ENCODE results near the gene DENND1B.
A peak's percentile ranks its signal among the peaks of the same experiment; 100 is the strongest.

The DENND1B gene, protein sequence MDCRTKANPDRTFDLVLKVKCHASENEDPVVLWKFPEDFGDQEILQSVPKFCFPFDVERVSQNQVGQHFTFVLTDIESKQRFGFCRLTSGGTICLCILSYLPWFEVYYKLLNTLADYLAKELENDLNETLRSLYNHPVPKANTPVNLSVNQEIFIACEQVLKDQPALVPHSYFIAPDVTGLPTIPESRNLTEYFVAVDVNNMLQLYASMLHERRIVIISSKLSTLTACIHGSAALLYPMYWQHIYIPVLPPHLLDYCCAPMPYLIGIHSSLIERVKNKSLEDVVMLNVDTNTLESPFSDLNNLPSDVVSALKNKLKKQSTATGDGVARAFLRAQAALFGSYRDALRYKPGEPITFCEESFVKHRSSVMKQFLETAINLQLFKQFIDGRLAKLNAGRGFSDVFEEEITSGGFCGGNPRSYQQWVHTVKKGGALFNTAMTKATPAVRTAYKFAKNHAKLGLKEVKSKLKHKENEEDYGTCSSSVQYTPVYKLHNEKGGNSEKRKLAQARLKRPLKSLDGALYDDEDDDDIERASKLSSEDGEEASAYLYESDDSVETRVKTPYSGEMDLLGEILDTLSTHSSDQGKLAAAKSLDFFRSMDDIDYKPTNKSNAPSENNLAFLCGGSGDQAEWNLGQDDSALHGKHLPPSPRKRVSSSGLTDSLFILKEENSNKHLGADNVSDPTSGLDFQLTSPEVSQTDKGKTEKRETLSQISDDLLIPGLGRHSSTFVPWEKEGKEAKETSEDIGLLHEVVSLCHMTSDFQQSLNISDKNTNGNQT

DNA sequence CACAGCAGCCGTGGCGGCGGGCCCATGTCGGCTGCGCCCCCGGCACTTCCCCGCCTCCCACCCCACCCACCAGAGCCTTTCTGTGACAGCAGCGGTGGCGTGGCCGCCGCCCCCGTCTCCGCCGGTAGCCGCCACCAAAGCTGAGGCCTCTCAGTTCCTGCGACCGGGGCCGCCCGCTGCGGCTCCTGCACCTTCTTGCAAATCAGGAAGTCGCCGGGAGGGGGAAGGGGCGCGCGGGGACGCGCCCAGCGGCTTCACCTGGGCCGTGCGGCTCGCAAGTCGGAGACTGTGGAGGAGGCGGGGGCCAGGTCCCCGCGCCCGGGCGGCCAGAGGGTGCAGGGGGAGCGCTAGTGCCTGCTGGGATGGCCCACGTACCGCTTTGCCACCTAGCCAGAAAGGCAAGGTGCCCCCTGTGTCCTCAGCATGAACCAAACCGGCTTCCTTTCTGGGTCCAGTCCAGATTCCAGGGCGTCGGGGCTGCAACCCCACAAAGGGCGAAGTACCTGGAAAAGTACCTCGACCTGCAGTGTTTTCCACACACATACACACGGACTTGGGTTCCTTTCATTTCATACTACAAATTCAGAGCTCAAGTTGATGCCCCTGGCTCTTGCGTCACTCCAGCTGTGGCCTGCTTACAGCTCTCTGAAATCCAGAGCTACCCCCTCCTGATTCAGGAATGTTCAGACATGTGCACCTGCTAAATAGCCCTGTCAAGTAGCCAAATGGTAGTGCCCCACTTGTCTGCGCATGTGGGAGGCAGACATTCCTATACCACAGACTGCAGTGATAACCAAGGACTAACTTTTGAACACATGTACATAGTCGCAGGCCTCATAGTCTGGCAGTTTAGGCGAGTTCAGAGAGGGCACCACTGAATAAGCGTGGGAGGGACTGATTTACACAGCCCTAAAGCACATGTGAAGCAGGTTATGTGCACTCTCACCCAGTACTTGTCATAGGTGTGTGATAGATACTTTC is at the start of gene DENND1B:
DENND1B (minus strand) TSS at position 199 of the 981 bp plus-strand sequence. CDS start 325 bp downstream, outside the sequence.
- DNase-seq = peak; percentile 67 to 79 (median 78)

DNA sequence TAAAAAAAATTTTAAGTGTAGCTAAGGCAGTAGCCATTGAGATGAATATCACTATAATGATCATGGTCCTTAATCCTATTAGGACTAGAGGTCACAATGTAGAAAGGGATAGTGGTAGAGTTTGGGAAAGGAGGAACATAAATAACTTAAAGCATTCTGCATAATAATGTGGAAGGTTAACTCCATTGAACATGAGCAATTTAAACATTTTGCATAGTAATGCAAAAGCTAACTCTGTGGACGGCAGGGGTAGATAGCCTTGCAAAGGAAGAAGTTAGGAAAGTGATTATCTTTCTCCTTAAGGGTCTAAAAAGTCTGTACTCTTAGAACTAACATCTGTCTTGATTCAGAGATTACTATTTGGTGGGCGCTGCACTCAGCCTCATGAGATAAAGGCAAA is 39.0 kb upstream of the DENND1B start:
- no peak for DNase-seq

DNA sequence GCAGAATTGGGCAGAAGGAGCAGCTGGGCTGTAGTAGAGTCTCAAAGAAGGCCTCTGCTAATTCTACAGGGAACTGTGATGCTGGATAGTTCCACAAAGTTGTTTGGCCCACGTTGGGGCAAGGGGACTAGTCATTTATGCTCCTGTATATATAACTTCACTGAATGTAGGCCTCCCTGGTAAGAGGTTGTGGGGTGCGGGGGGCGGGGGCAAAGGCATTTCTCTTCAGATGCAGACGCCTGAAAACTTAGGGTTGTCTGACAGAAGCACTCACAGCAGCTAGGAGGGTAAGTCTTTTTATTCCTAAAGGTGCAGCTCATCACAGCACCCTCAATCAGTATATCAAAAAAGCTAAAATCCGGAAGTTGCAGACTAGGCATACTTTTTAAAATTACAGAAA is 38.5 kb upstream of the DENND1B start:
- DNase-seq = no peak

DNA sequence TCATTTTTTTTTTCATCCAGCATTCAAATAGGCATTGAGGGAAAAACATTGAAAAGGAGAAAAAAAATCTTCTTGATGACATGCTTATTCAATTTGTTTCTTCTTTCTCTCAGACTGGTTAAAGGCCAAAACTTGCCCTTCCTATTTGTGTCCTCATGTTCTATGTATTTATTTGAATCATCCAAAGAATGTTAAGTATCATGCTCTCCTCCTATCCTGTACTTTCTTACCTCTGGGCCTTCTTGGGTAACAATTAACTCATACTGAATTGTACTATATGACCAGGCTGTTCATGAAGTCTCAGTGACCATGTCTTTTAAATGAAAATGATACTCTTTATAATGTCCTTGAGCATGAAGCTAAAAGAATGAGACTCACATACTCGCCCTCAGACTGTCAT is 36.5 kb upstream of the DENND1B start:
- no peak for DNase-seq

DNA sequence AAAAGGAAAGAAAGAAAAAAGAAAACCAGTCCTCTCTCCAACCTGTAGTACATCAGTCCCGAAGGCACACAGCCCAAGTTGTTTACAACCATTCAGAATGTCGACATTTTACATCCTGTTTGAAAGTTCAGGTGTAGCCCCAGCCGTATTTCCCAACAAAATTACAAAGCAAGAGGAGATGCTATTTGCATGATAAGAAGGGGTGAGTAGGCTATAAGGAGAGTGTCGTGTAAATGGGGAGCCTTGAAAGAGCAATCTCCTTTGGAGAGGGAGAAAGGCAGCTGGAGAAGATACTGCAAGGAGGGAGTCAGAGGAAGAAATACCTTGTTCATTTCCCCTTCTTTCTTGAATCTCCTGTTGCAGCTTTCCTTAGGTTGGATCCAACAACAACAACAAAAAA is 35.5 kb upstream of the DENND1B start:
- no peak for DNase-seq

DNA sequence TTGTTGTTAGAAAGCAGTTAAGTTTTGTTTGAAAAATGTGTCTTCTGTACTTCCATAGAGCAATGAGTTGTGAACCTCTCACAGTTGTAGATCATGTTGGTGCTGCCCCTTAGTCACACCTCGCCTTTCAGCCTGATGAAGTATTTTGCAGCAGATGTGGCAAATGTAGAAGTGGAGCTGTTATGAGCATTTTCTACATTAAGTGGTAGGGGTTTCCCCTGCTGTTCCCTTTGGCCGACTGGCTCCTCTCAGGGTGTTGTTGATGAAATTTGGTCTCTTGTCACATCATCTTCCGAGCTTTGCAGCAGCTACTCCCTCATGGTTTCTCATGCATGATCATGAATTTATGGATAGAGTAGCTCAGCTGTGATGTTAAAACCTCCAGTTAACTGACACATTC is 33.6 kb upstream of the DENND1B start:
- no peak for DNase-seq

DNA sequence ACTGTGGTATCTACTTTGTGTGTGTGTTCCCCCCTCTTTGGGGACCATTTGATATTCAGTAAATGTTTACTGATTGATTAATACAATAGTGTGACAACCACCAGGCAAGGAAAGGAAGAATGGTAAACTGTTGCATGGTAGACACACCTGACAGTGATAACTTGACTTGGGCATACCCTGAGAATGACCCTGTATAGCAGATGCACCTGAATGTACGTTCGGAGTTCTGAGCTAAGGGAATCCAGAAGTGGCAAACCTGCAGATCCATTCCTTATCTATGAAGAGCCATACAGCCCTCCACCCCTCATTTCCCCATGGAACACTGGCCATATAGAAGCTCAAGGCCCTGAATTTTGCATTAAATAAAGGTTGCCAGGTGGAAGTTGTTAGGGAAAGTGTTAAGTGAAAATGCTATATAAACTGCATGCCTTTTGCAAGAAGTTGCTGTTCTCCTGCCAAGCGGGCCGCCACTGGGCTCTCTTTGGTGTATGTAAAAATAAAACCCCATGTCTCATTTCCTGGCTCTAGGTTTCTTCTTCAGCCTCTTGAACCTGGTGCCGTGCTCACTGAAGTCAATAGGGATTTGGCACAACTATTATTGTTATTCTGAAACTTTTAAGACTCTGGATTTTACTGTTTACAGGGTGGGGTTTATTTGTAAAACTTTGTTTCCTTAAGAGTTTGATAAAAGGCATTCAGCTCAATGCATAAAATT is 32.6 kb upstream of the DENND1B start:
- DNase-seq = no peak

DNA sequence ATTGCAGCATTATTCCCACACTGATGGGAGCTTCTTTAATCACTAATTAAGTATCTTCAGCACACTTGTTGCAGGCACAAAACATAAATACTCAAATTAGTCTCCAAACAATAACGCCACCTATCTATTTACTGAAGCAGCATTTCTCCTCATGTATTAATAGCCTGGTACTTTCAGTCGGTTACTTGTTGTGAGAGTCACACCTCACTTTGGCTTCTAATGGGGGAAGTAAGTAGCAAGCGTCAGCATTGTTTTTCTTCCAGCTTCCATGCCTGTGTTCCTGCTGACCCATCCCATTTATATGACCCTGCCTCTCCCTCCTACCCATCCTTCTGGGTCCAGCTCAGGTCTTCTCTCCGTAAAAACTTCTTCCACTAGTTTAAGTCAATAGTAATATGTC is 31.9 kb upstream of the DENND1B start:
- DNase-seq = no peak

DNA sequence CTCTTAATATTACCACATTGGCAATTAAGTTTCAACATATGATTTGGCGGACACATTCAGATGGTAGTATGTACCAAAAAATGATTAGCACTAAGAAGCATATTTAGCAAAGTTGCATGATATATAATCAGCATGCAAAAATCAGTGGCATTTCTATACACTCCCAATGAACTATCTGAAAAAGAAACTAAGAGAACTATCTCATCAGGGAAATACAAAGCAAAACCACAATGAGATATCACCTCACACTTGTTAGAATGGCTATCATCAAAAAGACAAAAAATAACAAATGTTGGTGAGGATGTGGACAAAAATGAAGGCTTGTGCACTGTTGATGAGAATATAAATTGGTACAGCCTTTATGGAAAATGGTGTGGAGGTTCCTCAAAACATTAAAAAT is 31.4 kb upstream of the DENND1B start:
- DNase-seq = no peak

DNA sequence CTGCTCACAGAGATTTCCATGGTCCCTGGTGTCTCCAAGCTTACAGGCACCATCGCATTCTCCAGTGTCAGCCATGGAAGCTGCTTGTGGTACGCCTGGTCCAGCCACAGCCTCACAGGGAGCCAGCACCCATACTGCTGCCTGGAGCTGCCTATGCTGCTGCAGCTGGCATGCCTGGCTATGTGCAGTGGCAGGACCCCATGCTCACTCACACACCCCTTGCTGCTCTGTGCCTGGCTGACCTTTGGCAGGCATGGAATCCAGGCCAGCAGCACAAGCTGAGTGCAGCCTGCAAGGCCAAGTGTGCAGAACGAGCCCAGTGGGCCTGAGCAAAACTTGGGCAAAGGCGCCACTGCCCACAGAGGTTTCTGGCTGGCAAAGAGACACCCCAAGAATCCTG is 26.4 kb upstream of the DENND1B start:
- no peak for DNase-seq

DNA sequence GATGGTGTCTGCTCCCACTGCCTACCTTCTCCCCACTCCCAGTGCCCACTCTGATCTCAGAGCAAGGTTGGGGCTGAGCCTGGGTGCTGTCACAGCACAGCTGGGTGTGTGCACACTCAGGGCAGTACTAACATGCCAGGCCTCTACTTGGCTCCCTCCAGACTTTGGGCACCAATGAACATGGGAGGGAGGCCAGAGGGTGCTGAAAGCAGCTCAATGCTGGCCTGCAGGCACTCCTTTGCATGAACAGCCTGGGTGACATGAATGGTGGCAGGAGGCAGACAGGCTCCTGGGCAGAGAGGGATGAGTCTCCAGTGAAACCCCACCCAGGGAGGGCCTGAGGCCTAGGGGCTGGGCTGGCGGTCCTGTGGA is 25.8 kb upstream of the DENND1B start:
- DNase-seq = no peak

DNA sequence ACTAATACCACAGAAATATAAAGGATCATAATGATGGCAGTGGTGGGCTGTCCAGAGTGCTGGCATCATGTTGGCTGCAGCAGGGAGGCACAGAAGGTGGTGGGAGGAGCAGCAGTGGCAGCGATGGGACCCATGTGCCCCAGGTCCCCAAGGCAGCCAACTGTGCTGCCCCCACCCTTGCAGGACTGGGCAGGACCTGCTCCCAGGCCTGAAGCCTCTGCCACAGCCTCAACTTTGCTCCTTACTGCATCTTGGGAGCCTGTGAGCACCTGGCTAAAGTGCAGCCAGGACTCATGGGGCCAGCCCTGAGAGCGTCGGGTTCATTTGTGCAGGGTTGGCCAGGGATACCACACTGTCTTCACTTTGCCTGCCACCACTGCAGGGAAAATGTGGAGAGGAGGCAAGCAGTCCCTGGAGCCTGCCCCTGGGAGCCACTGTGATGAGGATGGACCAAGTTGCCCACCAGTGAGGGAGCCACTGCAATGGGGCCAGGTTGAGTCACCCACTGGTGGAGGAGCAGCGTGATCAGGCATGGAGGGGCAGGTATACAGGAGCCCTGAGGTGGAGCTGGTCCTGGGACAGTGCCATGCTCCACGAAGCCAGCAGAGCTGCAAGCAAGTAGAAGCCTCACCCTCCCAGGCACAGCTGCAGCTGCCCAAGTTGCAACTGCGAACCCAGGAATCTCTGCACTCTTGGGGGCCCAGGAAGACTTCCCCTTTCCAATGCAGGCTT is 25.3 kb upstream of the DENND1B start:
- no peak for DNase-seq

DNA sequence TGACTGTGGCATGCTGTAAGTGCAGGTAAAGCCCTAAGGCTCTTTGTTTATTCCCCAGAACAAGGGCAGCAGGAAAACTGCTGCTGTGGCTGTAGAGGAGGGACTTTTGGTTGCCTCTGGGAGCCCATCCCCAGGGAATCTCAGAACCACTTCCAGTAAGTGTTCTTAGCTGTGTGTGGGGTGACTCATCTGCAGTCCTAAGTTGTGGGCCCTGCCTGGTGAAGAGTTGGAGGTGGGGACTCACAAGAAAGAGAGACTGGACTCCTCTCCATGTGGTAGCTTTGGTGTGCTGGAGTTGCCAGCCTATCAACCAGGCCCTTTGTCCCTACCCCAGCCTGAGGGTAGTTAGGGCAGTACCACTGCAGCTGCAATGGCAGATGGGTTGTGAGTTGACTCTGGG is 24.0 kb upstream of the DENND1B start:
- DNase-seq = no peak

DNA sequence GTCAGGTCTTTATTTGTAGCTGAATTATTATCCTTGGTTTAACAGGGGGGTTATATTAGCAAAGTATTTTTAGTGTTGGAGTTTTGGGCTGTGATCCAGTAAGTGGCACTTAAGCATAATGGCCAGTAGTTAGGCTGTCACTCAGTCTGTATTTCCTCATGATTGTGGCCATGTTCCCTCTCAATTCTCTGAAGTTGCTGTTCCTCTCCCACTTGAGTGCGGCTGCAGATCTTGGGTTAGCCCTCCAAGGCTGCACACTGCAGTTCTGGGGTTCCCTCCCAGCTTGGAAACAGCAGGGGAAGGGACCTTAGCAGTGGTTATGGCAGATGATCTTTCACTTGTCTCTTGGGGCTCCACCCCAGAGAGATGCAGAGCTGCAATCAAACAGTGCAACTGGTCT is 23.2 kb upstream of the DENND1B start:
- DNase-seq = no peak

DNA sequence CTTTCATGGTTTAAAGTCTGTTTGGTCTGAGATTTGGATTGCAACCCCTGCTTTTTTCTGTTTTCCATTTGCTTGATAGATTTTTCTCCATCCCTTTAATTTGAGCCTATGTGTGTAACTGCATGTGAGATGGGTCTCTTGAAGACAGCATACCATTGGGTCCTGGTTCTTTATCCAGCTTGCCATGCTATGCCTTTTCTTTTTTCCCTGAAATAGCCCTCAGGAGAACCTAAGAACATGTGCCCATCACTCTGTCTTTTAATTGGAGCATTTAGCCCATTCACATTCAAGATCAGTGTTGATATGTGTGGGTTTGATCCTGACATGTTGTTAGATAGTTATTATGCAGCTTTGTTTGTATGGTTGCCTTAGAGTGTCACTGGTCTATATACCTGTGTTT is 21.7 kb upstream of the DENND1B start:
- no peak for DNase-seq

DNA sequence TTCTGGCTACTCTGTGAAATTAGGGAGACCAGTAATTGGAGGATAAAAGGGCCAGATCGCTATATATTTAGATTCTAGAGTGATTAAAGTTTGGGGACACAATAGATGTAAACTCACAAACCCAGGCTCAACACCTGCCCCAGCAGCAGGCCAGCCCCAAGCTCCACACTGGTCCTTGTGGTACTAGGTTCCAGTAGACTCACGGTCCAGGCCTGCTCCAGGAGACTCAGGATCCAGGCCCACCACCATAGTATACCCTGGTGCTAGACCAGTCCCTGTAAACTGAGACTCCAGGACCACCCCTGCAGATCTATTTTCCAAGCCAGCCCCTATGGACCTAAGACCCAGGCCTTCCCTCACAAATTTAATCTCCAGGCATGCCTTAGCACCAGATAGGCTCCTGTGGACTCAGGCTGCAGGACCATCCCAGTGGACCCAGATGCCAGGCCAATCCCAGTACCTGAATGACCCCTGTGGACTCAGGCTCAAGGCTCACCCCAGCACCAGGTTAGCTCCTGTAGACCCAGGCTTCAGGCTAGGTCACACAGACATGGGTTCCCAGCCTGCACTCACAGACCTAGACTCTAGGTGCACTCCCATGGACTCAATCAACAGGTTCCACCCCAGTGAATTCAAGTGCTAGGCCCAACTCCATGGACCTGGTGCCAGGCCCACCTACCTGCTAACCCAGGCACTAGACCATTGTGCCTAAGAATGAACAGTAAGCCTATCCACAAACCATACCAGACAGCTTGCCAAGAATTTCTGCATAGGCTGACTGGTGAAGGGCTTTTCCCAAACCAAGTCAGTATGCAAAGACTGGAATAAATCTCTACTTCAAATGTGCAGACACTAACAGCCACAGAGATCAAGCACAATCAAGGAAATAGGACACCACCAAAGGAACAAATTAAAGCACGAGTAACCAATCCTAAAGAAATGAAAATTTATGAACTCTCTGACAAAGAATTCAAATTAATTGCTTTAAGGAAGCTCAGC is 13.8 kb upstream of the DENND1B start:
- no peak for DNase-seq

DNA sequence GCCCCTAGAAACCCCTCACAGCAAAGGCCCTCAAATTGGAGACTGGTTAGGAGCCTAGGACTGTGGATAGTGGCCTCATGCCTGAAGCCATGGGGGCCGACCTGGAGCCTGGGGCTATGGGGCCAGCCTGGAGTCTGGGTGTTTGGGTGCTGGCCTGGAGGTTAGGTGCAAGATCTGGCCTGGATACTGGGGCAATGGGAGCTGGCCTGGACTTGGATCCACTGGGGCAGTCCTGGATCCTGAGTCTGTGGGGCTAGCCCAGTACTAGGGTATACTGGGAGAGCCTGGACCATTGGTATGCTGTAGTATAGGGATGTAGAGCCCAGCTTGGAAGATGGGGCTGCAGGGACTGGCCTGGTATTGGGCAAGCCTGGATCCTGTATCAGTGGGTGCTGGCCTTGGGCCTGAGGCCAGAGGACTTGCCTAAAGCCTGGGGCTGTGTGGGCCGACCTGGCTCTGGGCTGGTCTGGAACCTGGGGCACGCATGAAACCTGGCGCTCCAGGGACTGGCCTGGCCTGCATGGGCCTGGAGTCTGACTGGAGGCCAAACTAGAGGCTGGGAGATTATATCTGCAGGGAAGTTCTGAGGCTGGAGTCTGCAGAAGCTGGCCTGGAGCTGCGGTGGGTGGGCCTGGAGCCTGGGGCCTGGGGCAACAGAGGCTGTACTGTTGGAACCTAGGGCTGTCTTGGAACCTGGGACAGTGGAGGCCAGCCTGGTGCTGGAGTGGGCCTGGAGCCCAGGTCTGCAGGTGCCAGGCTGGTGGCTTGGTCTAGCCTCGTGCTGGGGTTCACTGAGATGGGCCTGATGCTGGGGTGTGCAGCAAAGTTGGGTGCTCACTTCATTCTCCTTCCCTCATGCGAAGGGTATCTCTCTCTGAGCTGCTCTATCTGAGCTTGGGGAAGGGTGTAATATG is 12.6 kb upstream of the DENND1B start:
- DNase-seq = no peak

DNA sequence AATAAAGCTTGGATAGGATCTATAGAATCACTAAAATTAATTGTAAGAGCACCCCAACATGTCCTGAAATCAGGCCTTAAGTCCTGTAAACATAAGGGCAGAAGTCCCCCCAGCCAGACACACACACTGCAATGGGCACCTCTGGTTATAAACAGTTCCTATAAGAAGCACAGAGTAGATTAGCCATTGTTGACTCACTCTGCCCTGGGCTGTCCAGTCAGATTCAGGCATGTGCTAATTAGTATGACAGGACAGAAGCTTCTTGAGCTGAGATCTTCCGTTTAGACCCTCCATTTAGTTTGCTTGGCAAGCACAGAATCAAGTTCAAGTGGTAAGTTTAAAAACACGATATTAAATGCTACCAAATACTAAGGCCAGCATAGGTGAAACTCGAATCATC is 11.8 kb upstream of the DENND1B start:
- no peak for DNase-seq

DNA sequence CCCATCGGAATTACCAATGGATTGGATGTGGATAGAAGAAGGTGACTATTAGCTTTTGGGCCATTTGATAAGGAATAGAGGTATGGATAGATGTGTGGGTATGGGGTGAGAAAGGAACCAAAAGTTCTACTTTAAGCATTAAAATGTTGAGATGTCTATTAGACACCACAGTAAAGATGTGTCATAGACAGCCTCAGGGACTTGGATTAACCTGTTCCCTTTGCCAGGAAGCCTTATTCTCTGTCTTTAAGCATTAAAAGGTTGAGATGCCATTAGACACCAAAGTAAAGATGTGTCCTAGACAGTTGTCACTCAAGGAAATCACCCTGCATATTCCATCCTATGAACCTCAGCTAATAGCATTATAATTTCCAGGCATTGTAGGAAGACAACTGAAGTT is 11.0 kb upstream of the DENND1B start:
- DNase-seq = no peak
